GF-D8 (cell line): ENCODE data around the gene THEMIS.
"Not testable (repeated sequence)": the region's sequence is repeated elsewhere in the genome, so short reads cannot be mapped to it uniquely, and the experiment has no call there.

Source experiments
- DNase-seq: peaks from one replicate; lab custom pipeline; 2025; lab: John Stamatoyannopoulos, UW

THEMIS gene, protein sequence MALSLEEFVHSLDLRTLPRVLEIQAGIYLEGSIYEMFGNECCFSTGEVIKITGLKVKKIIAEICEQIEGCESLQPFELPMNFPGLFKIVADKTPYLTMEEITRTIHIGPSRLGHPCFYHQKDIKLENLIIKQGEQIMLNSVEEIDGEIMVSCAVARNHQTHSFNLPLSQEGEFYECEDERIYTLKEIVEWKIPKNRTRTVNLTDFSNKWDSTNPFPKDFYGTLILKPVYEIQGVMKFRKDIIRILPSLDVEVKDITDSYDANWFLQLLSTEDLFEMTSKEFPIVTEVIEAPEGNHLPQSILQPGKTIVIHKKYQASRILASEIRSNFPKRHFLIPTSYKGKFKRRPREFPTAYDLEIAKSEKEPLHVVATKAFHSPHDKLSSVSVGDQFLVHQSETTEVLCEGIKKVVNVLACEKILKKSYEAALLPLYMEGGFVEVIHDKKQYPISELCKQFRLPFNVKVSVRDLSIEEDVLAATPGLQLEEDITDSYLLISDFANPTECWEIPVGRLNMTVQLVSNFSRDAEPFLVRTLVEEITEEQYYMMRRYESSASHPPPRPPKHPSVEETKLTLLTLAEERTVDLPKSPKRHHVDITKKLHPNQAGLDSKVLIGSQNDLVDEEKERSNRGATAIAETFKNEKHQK

DNA sequence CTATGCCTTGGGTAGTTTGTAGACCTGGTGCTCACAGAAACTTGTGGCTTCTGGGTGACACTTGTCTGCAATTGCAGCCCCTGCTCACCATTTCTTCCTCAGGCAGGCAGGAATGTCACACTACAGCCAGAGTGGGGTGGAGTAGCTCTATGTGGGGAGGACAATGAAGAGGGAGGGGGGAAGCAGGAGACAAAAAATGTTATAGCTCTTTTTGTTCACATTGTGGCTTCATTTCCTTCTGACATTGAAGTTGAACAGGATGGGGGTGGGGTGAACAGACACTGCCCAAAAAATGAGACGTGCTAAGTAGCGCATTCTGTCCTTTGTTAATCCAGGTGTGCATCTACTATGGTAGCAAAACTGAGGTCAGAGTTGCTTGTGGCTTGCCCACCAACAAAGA, at the start of gene THEMIS:
Gene THEMIS, minus strand, starts transcription at position 124 of the 400 bp plus-strand sequence. CDS start 126 bp downstream, outside the sequence.
- DNase-seq = no peak

DNA sequence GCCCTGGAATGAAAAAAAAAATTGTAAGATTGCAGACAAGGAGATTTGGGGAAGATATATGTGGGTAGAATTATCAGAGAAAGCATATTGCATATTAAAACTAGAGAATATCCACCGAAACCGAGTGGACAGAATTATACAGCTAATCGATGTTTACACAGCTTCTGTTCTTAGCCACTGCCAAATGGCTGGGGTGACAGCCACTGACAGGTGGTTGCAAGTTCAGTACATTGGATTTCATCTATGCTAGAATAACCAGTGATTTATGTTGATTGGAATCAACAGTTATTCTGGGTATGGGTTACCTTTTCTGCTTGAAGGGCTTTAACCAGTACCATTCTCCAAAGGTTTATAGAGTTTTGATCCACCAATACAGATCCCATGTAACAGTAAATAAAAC, 48.4 kb upstream of the THEMIS start:
- DNase-seq = no peak

DNA sequence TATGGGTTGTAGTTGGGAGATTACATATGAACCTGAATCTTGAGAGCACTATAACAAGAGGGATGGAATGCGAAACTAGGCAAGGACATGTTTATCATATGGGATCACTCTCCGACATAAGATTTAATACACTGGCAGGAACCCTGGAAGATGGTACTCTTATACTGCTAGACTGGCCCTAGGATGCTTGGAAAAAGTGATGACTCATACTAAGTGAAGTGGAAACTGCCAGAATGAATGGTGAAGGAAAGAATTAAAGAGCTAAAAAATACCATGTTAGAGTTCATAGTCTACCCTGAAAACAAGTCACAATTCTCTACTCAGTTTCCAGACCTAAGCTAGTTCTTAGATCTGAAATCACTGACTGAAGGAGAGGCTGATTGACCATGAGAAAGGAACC, 45.5 kb upstream of the THEMIS start:
- no peak for DNase-seq

DNA sequence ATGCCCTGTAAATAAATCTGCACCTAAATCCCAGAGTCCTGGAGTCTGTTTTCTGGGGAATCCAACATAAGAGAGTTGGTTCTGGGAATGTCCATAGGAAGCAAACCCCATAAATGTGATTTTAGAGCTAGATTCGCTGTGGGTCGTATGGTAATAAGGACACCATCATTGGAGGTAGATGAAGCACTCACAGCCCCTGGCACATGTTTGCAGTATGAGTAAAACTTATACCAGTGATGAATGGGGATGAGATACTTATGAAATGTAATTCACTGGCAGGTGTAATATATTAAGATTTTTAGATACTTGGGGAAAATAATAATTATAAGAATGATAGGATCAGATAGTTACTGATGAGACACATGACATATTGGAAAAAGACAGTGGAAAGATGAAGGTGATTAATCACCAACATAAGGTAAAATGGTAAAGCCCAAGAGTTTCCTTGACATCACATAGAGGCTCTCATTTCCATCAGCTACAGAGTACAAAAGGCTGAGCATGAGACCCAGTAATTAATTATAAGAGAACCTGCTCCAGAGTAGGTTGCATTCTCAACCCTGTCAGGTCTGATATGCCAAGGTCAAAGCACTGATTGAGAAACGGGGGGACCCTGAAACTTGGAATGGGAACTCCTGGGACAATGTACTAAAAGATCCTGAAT, 44.7 kb upstream of the THEMIS start:
- no peak for DNase-seq

DNA sequence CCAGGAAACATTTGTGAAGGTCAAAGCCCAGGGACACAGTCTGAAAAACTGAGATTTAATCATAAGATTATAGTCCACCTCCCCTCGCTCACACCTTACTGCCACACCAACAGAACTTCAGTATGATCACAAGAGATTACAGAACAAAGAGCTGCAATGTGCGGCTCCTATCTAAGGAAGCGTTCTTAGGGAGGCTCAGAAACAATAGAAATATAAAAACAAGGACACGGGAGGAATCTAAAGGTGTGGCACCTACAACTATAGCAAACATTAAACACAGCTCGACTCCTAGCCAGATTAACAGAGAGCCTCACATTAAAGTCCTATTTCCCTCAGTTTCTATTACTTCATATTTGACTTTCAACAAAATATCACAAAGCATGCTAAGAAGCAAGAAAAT, 40.4 kb upstream of the THEMIS start:
- DNase-seq = no peak

DNA sequence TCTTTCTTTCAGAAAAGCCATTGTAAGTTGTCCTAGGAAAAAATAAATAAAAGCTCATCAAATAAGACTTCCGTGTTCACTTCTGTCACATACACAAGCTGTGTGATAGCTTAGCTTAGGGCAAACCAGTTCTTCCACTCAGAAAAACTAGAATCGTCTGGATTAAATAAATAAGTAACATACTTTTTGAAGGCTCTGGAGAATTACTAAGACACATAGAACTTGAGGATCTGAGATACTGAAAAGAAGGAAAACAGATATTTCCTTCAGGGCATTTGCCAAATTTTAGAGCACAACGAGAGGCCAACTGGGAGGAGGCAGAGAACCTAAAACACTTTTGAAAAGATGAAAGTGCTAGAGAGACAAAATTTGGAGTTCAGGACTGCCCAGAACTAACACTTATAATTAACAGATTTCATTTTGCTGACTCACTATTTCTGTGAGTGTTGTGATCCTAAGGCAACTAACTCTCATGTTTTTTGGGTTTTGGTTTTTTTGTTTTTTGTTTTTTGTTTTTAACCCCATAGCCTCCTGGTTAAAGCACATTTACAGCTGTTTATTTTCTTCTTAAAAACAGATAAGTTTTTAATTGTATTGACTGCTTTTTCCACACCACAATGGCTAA, 38.7 kb upstream of the THEMIS start:
- no peak for DNase-seq

DNA sequence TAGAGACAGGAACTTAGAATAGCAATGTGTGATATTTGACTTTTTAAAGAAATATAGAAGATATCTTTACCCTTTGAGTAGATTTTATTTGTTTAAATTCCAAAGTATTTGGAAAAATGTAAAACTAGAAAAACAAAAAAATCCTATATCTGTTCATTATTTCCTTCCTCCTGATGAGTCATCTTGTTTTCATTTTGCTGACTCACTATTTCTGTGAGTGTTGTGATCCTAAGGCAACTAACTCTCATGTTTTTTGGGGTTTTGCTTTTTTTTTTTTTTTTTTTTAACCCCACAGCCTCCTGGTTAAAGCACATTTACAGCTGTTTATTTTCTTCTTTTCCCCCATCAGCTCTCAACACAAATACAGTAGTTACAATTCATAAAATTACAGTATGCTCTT, 37.8 kb upstream of the THEMIS start:
- no peak for DNase-seq

DNA sequence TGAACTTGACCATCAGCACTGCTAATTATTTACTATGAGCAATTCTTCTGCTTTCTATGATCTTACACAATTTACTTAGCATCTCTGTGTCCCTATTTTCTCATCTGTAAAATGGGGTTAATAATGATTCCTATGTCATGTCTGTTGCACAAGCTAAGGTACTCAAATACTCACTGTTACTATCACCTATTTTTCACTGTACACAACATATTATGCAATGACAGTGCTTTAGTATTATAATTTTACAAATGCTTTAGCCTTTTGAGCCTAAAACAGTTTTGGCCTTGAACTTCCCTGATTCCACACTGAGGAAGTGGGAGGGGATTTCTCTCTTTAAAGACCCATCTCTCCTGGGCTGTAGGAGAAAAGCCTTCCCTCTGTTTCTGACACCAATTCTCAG, 36.9 kb upstream of the THEMIS start:
- no peak for DNase-seq

DNA sequence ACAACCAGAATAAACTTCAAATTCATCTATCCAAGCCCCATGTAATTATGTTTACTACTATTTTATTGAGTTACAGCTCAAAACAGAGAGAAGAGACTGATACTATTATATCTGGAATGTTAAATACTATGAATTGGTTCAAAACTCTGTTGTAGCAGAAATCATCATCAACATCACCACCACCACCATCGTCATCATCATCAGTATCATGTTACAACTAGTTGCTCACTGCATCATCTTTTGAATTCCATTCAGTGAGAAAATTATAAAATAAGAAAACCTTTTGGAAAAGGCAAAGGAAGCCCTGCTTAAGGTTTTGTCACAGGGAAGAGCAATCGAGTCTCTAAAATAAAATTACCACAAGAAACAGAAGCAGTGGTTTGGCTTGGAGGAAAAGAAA, 36.2 kb upstream of the THEMIS start:
- no peak for DNase-seq

DNA sequence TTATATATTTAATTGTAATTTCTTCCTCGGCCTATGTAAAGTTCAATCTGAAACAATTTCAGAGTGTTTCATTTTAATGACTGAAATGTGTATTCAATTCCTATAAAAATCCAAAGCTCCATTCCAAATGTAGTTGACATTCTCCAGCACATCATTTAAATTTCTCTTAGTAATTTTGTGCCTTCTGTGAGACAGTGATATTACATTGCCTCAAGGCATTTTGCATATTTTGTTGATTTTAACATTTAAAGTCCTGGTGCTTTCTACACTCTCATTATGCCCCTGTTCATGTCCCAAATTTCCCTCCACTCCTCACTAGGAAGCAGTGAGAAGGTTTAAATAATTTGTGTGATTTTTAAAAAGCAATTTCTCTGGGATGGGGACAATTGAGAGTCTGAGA, 34.1 kb upstream of the THEMIS start:
- no peak for DNase-seq

DNA sequence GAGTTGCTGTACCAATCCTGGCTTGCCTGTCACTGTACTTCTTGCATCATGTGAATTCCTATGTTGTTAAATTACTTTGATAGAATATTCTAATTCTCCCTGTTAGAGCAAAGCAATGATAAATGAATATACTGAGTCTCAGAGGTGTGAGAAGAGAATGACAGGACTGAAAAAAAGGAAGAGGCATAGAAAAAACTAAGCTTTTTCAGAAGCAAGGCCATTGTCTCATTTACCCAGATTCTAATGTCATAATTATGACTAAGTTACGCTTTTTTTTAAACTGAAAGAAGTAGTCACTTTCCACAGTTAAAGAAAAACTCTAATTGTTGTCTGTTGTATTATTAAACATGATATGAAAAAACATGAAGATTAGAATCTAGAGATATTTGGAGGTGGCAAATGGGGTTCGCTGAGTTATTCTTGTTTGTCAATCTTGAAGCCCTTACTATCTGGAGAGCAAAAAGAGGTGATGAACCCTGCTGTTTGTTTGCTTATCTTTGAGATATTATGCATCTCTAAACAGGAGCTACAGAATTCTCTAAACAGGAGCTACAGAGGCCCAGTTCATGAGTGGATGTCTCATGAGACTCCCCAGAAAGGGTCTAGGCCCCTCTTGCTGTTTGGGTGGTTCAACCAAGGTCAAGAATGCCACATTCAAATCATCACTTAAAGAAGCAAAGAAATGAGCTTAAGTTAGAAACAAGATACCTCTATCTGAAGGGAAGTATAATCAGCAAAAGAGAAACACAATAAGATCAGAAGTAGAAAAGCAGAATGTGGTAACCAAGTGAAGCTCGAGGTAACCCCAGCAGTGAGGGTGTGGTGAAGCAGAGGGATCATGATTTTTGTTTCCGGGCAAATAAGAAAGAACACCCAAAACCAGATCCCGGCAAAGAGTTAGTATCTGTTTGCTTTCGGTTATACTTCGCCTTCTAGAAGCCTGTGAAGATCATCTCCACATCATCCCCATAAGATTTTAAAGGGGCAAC, 33.3 kb upstream of the THEMIS start:
- no peak for DNase-seq

DNA sequence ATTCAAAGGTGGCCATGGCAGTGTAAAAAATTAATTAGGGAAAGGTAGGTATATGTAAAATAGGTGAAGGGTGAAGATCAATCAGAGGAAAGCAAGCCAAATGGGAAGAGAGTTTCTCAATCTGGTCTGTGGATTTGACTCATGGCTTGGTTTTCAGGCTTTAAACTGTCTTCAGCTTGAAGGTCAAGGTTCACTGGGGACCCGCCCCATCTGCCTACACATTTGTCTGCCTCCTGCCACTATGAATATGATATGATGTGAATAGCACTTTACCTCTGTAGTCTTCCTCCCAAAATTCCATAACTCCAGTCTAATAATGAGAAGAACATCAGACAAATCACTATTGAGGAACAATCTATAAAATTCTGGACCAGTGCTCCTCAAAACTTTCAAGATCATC, 32.3 kb upstream of the THEMIS start:
- DNase-seq = no peak

DNA sequence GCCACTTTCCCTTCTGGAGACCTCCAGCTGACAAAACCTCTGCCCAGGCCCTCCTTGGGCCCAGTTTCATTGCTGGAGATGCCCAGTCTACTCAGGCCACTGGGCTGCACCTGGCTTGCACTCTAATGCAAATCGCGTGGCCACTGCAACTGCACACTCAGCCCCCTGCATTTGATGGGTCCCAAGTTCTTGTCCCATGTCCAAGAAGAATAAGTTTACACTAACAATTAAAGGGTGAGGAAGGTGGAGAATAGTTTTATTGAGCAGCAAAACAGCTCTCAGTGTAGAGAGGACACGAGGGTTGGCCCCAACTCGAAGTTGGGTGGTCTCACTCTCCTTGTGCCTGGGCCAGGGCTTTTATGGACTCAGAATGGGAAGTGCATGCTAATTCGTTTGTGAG, 31.9 kb upstream of the THEMIS start:
- no peak for DNase-seq

DNA sequence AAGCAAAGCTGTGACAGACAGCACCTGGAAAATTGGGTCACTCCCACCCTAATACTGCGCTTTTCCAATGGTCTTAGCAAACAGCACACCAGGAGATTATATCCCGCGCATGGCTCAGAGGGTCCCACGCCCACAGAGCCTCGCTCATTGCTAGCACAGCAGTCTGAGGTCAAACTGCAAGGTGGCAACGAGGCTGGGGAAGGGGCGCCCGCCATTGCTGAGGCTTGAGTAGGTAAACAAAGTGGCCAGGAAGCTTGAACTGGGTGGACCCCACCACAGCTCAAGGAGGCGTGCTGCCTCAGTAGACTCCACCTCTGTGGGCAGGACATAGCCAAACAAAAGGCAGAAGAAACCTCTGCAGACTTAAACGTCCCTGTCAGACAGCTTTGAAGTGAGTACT, 25.6 kb upstream of the THEMIS start:
- not testable (repeated sequence) for DNase-seq

DNA sequence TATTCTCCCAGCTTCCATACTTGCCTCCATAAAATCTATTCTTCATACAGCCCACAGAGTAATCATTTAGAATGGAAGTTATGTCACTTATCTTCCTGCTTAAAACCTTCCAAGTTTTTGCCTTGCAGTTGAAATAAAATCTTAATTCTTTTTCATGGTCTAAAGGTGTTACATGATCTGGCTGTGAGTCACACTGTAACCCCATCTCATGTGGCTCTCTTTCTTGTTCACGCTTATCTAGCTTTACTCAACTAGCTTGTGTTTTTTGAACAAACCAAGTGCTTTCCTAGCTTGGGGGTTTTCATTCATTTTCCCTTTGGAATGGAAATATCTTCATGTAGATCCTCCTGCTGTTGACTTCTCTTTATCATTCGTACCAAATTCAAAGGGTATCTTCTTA, 23.6 kb upstream of the THEMIS start:
- DNase-seq = no peak

DNA sequence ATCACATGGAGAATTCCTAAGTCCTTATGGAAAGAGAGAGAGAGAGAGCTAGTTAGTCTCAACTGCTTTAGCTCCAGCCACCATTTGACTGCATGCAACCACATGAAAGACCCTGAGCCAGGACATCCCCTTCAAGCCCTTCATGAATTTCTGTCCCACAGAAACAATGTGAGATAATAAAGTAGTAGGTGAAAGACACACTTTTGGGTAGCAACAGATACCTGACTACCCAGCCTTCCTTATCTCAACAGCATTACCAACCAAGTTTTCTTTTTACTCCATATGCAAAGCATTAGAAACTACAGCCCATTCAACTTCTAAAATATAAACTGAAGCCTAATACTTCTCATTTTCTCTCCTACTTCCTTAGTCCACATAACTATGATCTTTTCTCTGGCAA, 23.2 kb upstream of the THEMIS start:
- no peak for DNase-seq

DNA sequence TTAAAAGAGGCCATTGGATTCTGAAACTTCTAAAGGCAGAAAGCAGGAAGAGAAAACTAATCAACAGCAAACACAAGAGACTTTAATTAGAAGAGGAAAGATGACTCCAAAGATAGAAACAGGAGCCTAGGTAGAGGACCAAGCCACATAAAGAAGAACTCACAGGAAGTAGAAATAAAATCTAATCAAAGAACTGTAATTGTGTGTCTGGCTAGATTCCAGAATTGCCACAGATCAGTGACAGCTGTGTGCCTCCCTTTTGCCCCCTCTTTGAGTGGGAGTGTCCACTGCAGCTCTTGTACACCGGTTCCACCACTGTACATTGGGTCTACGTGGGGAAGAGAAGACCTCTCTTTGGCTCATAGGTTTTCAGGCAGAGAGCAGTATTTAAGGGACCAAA, 22.3 kb upstream of the THEMIS start:
- no peak for DNase-seq

DNA sequence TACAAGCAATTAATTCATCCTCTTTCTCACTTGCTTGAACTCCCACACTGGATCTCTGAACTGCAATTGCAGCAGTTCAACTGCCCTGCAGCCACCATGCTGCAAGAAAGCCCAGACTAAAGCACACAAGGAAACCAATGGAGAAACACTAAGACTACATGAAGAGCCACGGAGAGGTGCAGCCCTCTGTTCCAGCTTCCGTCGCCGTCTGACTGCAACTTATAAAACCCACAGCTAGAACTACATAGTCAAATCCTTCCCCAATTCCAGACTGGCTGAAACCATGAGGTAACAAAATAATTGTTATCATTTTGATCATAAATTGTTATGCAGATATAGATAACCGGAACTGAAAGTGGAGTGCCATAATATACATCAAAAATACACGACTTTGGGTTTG, 21.1 kb upstream of the THEMIS start:
- no peak for DNase-seq

DNA sequence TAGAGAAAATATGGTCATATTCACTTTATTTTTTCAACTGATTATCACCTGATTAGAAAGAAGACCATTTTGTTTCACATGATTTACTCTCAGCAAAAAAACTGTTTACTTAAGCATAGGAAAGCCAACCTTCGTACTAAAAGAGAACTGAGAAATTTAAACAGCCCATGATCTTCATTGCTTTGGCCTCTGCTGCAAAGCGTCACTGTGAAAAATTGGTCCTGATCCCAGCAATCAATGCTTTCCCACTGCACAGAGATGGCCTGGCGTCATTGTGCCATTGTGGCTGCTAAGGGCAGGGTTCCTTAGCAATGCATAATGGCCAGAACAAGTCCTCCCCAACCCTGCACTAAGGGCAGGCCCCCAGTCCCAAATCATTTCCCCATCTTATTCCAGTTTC, 19.9 kb upstream of the THEMIS start:
- DNase-seq = no peak

DNA sequence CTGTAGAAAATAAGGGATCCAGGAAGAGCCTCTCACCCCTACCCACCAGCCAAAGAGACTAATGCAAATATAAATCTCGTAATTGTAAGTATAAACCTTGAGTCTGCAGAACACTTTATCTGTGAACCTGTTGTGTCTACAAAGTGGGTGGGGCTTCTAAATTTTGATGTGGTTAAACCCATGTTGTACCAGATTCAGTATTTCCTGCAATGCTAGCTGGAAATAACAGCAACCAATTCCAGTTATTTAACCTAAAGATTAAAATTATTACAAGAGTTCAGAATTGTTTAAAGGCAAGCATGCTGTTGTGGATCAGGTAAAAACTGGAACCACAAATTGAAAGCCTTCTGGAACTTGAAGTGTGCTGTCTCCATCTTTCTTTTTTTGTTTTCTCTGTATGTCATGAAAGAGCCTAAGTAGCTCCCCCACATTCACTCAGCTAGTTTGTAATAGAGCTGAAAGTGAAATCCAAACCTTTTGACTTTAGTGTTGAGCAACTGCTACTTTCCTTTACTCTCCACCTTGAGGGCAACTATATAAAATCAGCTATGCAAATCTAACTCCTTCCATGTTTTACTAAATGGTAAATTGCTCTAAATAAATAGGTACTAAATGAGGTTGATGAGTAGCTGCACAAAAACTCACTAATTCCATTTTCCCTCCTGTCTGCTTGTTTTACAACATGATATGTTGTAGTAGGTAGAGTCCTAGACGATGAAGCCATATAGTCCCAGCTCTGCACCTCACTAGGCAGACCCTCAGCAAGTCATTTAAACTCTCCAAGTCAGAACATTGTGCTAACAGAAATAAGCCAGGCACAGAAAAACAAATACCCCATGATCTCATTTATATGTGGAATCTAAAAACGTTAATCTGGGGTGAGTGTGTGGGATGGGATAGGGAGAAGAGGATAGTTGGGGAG, 17.9 kb upstream of the THEMIS start:
- no peak for DNase-seq
